ENCODE data around the gene MIB1. TPM values are rescaled to one million over a fixed set of nuclear protein-coding genes. Genes with fewer than 3 reads are reported as not detected.

MIB1 gene
- total RNA-seq, 1 donor from 2014 or later, result 11.0 TPM

GRCh38 chr18:21912339-21913239, 172.0 kb downstream of the MIB1 start:
- Histone ChIP-seq H3K4me3 (no peak overlapping the region), H3K27ac (no peak overlapping the region), H3K4me1 (no peaks in the 10 kb centered on the region), H3K36me3 (no peaks in the 10 kb centered on the region), H3K27me3 (no peaks in the 10 kb centered on the region), H3K9me3 (no peaks in the 10 kb centered on the region)
- intact Hi-C loops (cut with DNase I), result loop anchor here (10.0 kb wide), 1 partner anchor 652 kb away; no protein-coding TSS in a partner anchor
- no peak for DNase-seq (ENCODE audit: low spot score in 2 of 2)
- TF ChIP-seq, protein P1, sequence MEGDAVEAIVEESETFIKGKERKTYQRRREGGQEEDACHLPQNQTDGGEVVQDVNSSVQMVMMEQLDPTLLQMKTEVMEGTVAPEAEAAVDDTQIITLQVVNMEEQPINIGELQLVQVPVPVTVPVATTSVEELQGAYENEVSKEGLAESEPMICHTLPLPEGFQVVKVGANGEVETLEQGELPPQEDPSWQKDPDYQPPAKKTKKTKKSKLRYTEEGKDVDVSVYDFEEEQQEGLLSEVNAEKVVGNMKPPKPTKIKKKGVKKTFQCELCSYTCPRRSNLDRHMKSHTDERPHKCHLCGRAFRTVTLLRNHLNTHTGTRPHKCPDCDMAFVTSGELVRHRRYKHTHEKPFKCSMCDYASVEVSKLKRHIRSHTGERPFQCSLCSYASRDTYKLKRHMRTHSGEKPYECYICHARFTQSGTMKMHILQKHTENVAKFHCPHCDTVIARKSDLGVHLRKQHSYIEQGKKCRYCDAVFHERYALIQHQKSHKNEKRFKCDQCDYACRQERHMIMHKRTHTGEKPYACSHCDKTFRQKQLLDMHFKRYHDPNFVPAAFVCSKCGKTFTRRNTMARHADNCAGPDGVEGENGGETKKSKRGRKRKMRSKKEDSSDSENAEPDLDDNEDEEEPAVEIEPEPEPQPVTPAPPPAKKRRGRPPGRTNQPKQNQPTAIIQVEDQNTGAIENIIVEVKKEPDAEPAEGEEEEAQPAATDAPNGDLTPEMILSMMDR (IDR thresholded peaks at IDR 0.05), result no peak

DNA sequence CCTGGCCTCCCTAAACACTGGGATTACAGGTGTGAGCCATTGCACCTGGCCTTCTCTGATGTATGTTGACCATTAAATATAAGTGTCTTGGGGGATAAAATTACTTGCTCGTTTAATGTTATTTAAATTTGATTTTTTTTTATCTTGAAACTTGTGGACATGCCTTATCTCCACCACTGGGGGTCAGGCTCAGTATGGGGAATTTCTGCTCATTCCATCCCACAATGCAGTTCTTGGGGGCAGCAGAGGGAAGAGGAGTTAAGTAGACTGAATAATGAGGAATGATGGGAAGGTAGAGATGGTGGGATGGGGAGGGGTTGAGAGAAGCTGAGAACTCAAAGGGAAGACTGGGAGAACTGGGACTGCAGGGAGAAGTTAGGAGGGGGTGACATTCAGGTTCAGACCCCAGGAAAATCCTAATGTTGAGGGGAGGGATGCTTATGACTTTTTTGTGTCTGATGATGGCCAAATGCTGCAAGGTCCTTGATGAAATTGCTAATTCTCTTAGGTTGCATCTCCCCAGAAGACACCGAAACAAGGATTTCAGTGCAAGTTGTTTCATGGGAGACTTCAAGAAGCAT, 174.2 kb downstream of the MIB1 start:
- Histone ChIP-seq H3K4me3 (no peak overlapping the region), H3K9me3 (peaks cover 3 to 18% of the 10 kb centered on the region in 2 donors), H3K27me3 (no peaks in the 10 kb centered on the region), H3K36me3 (no peaks in the 10 kb centered on the region), H3K4me1 (no peaks in the 10 kb centered on the region), H3K27ac (no peak overlapping the region)
- TF ChIP-seq, protein P1 (IDR thresholded peaks at IDR 0.05), result peak in 2 of 3 experiments; percentile 29 to 47
- no peak for DNase-seq (ENCODE audit: low spot score in 2 of 2)
- intact Hi-C loops (cut with DNase I), result loop anchor here (10.0 kb wide), 1 partner anchor 650 kb away; no protein-coding TSS in a partner anchor

- Histone ChIP-seq H3K9me3 (peaks cover 3 to 18% of the 10 kb centered on the region in 2 donors), H3K4me1 (no peaks in the 10 kb centered on the region), H3K27ac (no peak overlapping the region), H3K4me3 (no peak overlapping the region), H3K36me3 (no peaks in the 10 kb centered on the region), H3K27me3 (no peaks in the 10 kb centered on the region)
- DNase-seq (ENCODE audit: low spot score in 2 of 2), result no peak
- TF ChIP-seq, protein P1 (IDR thresholded peaks at IDR 0.05), result no peak
- intact Hi-C loops (cut with DNase I), result loop anchor here (10.0 kb wide), 1 partner anchor 649 kb away; no protein-coding TSS in a partner anchor
These were observed 175.0 kb downstream of the MIB1 start for GRCh38 chr18:21915546-21915945.

DNA sequence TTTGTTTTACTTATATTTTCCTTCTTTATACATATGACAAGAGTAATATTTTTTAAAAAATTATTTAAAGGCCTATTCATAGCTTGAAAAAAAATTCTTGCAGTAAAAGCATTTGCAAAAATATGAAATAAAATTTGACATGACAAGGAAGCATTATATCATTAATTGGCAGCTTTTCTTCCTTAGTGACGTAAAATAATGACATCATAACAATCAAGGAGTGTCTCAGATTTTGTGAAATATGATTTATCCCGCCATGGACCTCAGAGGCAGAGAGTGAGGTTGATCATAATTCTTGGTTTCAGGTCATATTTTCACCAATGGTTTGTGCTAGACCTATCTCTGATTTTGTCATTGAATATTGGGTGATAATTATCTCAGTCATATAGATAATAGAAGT, 176.0 kb downstream of the MIB1 start:
- H3K4me3 ChIP-seq, result no peak overlapping the region
- DNase-seq (ENCODE audit: low spot score in 2 of 2), result no peak
- no peaks in the 10 kb centered on the region for H3K27me3 ChIP-seq
- TF ChIP-seq, protein P1 (IDR thresholded peaks at IDR 0.05), result no peak
- H3K36me3 ChIP-seq, result no peaks in the 10 kb centered on the region
- intact Hi-C loops (cut with DNase I), result loop anchor here (10.0 kb wide), 1 partner anchor 648 kb away; no protein-coding TSS in a partner anchor
- peaks cover 3 to 18% of the 10 kb centered on the region in 2 donors for H3K9me3 ChIP-seq
- no peak overlapping the region for H3K27ac ChIP-seq
- H3K4me1 ChIP-seq, result no peaks in the 10 kb centered on the region

- TF ChIP-seq, protein P1 (IDR thresholded peaks at IDR 0.05), result no peak
- H3K4me3 ChIP-seq, result no peak overlapping the region
- H3K4me1 ChIP-seq, result no peaks in the 10 kb centered on the region
- no peak overlapping the region for H3K27ac ChIP-seq
- intact Hi-C loops (cut with DNase I), result loop anchor here (10.0 kb wide), 1 partner anchor 646 kb away; no protein-coding TSS in a partner anchor
- DNase-seq (ENCODE audit: low spot score in 2 of 2), result no peak
- H3K36me3 ChIP-seq, result no peaks in the 10 kb centered on the region
- no peaks in the 10 kb centered on the region for H3K27me3 ChIP-seq
- peaks cover 3 to 18% of the 10 kb centered on the region in 2 donors for H3K9me3 ChIP-seq
These were observed 178.1 kb downstream of the MIB1 start for GRCh38 chr18:21918693-21919092.

Other genes starting within 250 kb of the MIB1 start
- 3.8 TPM for gene ESCO1, start 140.1 kb upstream of the MIB1 start, total RNA-seq
- gene SNRPD1, start 128.5 kb upstream of the MIB1 start, total RNA-seq, result 0.85 TPM
- gene ABHD3, start 36.0 kb upstream of the MIB1 start, total RNA-seq, result 9.6 TPM

All from ascending aorta (tissue), 2 donors.